HFF-Myc (cell line): Measurements from ENCODE around the gene CLIC5.

ENCODE experiments used
- DNase-seq: peaks from one replicate; pipeline ENCODE4 v3.0.0-alpha.2; 2011; ENCODE audit warnings: low read depth; ENCODE audit errors: extremely low read depth
- H3K4me3 ChIP-seq: replicated peaks from 2 replicates; pipeline ENCODE4 v1.5.1; 2011; ENCODE audit warnings: low read depth, mild to moderate bottlenecking, control low read depth, low read length
- TF ChIP-seq, protein P1 (sequence below): IDR thresholded peaks from 2 replicates; pipeline ENCODE4 v1.5.1; 2012; ENCODE audit warnings: mild to moderate bottlenecking, low read depth, low read length, control low read depth; ENCODE audit errors: missing control alignments

Gene CLIC5

DNA sequence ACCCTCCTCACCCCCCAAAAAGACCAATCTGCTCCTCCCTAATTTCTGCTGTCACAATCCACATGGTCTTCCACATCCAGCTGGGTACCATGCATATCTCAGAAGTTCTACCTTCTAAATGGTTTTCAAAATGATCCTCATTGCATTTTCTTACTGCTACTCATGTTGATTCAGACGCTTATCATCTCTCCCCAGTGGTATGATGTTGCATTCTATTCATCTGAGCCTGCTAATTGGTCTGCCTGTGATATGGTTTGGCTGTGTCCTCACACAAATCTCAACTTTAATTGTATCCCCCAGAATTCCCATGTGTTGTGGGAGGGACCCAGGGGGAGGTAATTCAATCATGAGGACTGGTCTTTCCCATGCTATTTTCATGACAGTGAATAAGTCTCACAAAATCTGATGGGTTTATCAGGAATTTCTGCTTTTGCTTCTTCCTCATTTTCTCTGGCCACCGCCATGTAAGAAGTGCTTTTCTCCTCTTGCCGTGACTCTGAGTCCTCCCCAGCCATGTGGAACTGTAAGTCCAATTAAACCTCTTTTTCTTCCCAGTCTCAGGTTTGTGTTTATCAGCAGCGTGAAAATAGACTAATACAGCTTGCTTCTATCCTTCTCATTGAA, 41.4 kb upstream of the CLIC5 start:
- DNase-seq: no peak
- no peak overlapping the region for H3K4me3 ChIP-seq
- TF ChIP-seq, protein P1, sequence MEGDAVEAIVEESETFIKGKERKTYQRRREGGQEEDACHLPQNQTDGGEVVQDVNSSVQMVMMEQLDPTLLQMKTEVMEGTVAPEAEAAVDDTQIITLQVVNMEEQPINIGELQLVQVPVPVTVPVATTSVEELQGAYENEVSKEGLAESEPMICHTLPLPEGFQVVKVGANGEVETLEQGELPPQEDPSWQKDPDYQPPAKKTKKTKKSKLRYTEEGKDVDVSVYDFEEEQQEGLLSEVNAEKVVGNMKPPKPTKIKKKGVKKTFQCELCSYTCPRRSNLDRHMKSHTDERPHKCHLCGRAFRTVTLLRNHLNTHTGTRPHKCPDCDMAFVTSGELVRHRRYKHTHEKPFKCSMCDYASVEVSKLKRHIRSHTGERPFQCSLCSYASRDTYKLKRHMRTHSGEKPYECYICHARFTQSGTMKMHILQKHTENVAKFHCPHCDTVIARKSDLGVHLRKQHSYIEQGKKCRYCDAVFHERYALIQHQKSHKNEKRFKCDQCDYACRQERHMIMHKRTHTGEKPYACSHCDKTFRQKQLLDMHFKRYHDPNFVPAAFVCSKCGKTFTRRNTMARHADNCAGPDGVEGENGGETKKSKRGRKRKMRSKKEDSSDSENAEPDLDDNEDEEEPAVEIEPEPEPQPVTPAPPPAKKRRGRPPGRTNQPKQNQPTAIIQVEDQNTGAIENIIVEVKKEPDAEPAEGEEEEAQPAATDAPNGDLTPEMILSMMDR: no peak

DNA sequence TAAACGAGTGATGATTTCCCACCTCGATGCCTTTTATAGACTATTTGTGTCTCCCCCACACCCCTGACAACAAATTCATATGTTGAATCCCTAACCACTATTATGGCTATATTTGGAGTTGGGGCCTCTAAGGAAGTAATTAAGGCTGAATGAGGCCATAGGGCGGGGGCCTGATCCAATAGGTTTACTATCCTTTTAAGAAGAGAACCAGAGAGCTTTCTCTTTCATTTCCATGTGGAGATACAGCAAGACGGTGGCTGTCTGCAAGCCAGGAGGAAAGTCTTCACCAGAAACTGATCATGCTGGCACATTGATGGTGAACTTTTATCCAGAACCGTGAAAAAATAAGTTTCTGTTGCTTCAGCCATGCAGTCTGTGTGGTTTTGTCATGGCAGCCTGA, 38.9 kb upstream of the CLIC5 start:
- no peak for DNase-seq
- TF ChIP-seq, protein P1: no peak
- H3K4me3 ChIP-seq: no peak overlapping the region

GRCh38 chr6:46053039-46053933, 37.6 kb upstream of the CLIC5 start:
- DNase-seq: no peak
- H3K4me3 ChIP-seq: no peak overlapping the region
- TF ChIP-seq, protein P1: no peak

GRCh38 chr6:46052479-46052878, 36.8 kb upstream of the CLIC5 start:
- H3K4me3 ChIP-seq: no peak overlapping the region
- TF ChIP-seq, protein P1: no peak
- DNase-seq: no peak

DNA sequence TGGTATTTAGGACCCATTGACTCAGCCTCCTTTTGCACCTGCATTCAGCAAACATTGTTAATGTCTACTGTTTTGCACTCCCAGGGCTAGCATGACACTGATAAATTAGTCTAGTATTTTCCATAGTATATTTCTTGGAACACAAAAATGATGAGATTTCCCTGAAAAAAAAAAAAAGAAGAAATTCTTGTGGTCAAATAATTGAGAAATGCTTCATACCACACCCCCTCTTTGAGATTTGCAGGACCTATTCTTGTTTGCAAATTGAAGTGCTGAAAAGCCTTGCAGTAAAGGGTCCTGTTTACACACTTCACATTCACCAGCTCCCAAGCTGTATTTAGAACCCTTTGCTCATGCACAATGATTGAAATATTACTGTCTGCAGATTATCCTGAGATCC, 36.3 kb upstream of the CLIC5 start:
- TF ChIP-seq, protein P1: no peak
- no peak for DNase-seq

DNA sequence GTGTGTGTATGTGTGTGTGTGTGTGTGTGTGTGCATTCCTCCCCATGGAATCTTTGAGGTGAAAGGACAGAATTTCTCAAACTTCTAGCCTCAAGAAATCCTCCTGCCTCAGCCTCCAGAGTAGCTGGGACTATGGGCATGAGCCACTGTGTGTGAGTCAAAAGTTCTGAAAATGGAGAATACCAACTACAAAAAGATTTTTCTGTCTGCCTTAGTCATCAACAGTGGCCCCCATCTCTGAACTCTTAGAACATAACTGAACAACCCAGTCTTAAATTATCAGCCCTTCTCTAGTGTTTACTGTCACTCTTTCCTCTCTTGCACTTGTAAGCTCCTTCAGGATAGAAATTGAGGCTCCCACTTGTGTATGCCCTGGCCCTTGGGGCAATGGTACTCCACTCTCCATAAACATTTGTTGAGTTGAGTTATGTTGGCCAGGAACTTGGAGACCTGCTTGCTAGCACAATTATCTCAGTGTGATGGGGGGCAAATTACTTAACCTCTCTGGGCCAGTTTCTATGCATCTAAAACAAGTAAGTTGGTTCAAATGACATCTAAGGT, 35.3 kb upstream of the CLIC5 start:
- TF ChIP-seq, protein P1: no peak
- no peak overlapping the region for H3K4me3 ChIP-seq
- no peak for DNase-seq

More for the DNA sequence above, 36.3 kb upstream of the CLIC5 start:
- H3K4me3 ChIP-seq: no peak overlapping the region
